Nephron progenitor cell (in vitro differentiated cells): Measurements from ENCODE around the gene LRPAP1.

Source experiments
- DNase-seq: peaks from one replicate; pipeline ENCODE4 v3.0.0; 2021
- H3K27ac Mint-ChIP-seq: 2 replicates; pipeline ENCODE4 v1.8.0; 2021; ENCODE audit warnings: mild to moderate bottlenecking, moderate library complexity, mixed read lengths
- H3K27me3 Mint-ChIP-seq: 2 replicates; pipeline ENCODE4 v1.8.0; 2021; ENCODE audit warnings: mild to moderate bottlenecking, low read depth, mixed read lengths; ENCODE audit not compliant: poor library complexity
- H3K36me3 Mint-ChIP-seq: 2 replicates; pipeline ENCODE4 v1.8.0; 2021; ENCODE audit warnings: low read depth, mixed read lengths
- H3K4me1 Mint-ChIP-seq: 2 replicates; pipeline ENCODE4 v1.8.0; 2021; ENCODE audit warnings: mixed read lengths
- H3K4me3 Mint-ChIP-seq: 2 replicates; pipeline ENCODE4 v1.8.0; 2021; ENCODE audit warnings: mild to moderate bottlenecking, moderate library complexity, mixed read lengths
- H3K9me3 Mint-ChIP-seq: 2 replicates; pipeline ENCODE4 v1.8.0; 2021; ENCODE audit warnings: mild to moderate bottlenecking, moderate library complexity, mixed read lengths
- TF ChIP-seq, protein P1 (sequence below): fragments of 200-600 bp; sonication (generic); IDR thresholded peaks from 2 replicates; pipeline ENCODE4 v1.5.0; 2021; ENCODE audit warnings: antibody characterized with exemption

Gene LRPAP1

DNA sequence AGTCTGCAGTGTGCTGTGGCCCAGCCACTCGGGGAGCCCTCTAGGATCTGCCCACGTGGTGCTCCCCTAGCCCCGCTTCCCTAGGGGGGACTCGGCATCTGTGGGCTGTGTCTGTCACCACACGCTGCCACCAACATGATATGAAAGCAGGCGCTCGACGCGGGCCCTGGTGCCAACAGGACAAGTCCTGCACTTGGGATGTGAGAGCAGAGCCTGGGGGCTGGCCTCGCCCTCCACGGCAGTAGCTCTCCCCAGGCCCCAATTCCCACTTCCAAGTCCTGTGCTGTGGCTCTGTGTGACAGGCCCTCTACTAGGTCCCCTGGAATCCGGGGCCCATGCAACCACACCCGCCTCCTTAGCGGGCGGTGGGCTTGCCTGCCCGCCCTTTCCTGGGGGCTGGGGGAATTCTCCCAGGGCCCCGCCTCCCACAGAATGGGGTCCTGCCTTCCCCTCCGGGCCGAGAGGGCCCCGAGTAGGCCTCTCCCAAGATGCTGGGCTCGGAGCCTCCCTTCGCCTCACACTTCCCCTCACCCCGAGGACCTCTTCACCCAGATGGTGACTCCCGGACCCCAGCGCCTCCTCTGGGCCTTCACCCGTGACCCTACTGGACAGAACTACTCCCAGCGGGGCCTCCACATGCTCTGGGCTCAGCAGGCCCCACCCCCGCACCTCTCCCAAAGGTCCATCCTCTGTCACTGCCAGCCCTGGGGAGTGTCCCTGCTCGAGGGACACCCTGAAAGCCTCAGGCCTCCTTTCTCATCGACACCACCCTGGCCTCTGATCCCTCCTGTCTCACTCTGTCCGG, 11.2 kb downstream of the LRPAP1 start:
- H3K4me1 Mint-ChIP-seq, result peaks cover 15% of the 10 kb centered on the region
- no peak for DNase-seq
- TF ChIP-seq, protein P1, sequence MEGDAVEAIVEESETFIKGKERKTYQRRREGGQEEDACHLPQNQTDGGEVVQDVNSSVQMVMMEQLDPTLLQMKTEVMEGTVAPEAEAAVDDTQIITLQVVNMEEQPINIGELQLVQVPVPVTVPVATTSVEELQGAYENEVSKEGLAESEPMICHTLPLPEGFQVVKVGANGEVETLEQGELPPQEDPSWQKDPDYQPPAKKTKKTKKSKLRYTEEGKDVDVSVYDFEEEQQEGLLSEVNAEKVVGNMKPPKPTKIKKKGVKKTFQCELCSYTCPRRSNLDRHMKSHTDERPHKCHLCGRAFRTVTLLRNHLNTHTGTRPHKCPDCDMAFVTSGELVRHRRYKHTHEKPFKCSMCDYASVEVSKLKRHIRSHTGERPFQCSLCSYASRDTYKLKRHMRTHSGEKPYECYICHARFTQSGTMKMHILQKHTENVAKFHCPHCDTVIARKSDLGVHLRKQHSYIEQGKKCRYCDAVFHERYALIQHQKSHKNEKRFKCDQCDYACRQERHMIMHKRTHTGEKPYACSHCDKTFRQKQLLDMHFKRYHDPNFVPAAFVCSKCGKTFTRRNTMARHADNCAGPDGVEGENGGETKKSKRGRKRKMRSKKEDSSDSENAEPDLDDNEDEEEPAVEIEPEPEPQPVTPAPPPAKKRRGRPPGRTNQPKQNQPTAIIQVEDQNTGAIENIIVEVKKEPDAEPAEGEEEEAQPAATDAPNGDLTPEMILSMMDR, result no peak
- no peak overlapping the region for H3K4me3 Mint-ChIP-seq
- peaks cover 26% of the 10 kb centered on the region for H3K36me3 Mint-ChIP-seq
- no peak overlapping the region for H3K27ac Mint-ChIP-seq
- peaks cover 3% of the 10 kb centered on the region for H3K27me3 Mint-ChIP-seq
- no peaks in the 10 kb centered on the region for H3K9me3 Mint-ChIP-seq

GRCh38 chr4:3520276-3520675, 11.9 kb downstream of the LRPAP1 start:
- no peaks in the 10 kb centered on the region for H3K9me3 Mint-ChIP-seq
- H3K4me1 Mint-ChIP-seq, result peaks cover 13% of the 10 kb centered on the region
- H3K27me3 Mint-ChIP-seq, result peaks cover 7% of the 10 kb centered on the region
- H3K27ac Mint-ChIP-seq, result no peak overlapping the region
- H3K4me3 Mint-ChIP-seq, result no peak overlapping the region
- peaks cover 31% of the 10 kb centered on the region for H3K36me3 Mint-ChIP-seq
- TF ChIP-seq, protein P1, result no peak
- DNase-seq, result no peak

- H3K4me1 Mint-ChIP-seq, result peaks cover 7% of the 10 kb centered on the region
- peaks cover 7% of the 10 kb centered on the region for H3K27me3 Mint-ChIP-seq
- no peaks in the 10 kb centered on the region for H3K9me3 Mint-ChIP-seq
- H3K4me3 Mint-ChIP-seq, result no peak overlapping the region
- peaks cover 34% of the 10 kb centered on the region for H3K36me3 Mint-ChIP-seq
- no peak overlapping the region for H3K27ac Mint-ChIP-seq
- DNase-seq, result no peak
- TF ChIP-seq, protein P1, result no peak
Observed at GRCh38 chr4:3519468-3520264, 12.6 kb downstream of the LRPAP1 start.

GRCh38 chr4:3518941-3519340, 13.3 kb downstream of the LRPAP1 start:
- Mint-ChIP-seq H3K27ac (no peak overlapping the region), H3K36me3 (peaks cover 39% of the 10 kb centered on the region), H3K4me3 (no peak overlapping the region), H3K27me3 (peaks cover 7% of the 10 kb centered on the region), H3K9me3 (no peaks in the 10 kb centered on the region), H3K4me1 (peaks cover 6% of the 10 kb centered on the region)
- TF ChIP-seq, protein P1, result no peak
- DNase-seq, result no peak

GRCh38 chr4:3518511-3518880, 13.7 kb downstream of the LRPAP1 start:
- TF ChIP-seq, protein P1, result no peak
- Mint-ChIP-seq H3K27ac (no peak overlapping the region), H3K4me1 (peaks cover 6% of the 10 kb centered on the region), H3K36me3 (peaks cover 44% of the 10 kb centered on the region), H3K4me3 (no peak overlapping the region), H3K27me3 (peaks cover 7% of the 10 kb centered on the region), H3K9me3 (no peaks in the 10 kb centered on the region)
- DNase-seq, result no peak
